CD1c-positive myeloid dendritic cell (primary cell): ENCODE results near the gene RLN3.

Source experiments
- DNase-seq: peaks from one replicate; pipeline ENCODE4 v3.0.0-alpha.2; 2016; ENCODE audit errors: extremely low spot score

The RLN3 gene

DNA sequence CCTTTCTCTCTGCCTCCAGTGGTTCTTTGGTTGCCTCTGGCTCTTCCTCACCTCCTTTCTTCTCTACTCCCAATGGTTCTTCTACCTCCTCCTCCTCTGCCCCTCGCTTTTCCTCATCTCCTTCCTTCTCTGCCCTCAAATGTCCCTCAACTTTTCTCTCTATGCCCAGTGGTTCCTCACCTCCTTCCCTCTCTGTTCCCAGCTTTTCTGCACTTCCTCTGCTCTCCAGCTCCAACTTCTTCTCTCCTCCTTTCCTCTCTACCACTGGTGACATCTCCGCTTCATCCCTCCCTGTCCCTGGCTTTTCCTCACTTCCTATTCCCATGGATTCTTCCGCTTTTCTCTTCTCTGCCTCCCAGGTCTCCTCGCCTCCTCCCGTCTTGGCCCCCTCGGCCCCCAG lies 26.2 kb downstream of the RLN3 start:
- no peak for DNase-seq

- no peak for DNase-seq
Observed at GRCh38 chr19:14054721-14055120, 26.8 kb downstream of the RLN3 start.

DNA sequence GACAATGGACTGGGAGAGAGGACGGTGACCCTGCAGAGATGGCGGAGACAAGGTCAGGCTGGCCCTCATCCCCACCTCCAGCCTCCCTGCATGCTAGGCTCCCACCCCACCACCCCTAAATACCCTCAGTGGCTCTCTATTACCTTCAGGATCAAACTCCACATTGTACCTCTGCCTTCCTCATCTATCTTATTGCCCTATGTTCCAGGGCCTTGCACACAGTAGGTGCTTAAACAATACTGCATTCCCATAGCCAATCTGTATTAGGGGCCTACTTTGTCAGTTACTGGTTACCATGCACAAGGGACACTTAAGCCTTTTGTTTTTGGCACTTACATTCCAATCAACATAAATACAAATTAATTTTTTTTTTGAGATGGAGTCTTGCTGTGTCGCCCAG lies 27.4 kb downstream of the RLN3 start:
- DNase-seq: no peak

DNA sequence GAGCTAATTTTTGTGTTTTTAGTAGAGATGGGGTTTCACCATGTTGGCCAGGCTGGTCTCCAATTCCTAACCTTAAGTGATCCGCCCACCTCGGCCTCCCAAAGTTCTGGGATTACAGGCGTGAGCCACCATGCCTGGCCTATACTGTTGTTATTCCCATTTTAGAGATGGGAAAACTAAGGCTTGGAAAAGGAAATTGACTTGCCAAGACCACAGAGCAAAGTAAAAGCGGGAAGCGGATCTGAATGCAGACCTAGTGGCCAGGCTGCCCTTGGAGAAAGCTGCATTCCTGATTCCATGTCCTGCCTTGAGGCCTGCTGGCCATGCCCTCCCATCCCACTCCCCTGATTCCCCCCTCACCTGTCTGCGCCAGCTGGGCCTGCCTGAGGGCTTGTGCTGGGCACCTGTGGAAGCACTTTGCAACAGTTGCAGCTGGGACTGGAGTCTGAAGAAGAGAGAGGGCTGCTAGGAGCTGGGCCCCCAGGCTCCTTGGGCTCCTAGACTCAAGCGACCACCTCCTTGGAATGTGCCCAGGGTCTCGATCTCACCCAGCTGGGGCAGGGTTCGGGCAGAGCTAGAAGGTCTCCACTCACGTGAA lies 28.2 kb downstream of the RLN3 start:
- DNase-seq: no peak

DNA sequence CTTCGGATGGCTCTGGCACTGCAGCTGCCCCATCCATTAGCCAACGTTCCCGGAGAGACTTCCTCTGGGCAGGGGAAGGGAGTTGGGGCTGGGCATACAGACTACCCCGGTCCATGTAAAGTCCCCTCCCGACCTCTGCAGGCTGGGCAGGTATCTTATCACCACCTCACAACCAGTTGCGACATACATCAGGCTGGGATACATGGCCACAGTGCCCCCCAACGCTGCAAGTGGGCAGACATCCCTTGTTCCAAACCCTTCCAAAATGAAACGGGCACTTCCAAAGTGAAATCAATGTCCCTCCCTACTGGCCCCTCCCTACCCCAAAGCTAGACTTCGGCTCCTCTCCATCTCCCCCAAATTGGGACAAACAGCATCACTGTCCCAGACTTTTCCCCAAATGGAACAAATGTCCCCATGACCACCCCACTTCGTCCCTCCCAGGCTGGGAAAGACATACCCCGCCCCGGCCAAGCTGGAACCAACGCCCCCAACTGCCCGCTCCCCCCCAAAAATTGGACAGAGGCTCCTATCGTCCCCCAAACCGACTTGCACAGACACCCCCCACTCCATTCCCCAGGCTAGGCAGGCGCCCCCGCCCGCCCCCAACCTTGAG lies 28.9 kb downstream of the RLN3 start:
- DNase-seq: no peak

DNA sequence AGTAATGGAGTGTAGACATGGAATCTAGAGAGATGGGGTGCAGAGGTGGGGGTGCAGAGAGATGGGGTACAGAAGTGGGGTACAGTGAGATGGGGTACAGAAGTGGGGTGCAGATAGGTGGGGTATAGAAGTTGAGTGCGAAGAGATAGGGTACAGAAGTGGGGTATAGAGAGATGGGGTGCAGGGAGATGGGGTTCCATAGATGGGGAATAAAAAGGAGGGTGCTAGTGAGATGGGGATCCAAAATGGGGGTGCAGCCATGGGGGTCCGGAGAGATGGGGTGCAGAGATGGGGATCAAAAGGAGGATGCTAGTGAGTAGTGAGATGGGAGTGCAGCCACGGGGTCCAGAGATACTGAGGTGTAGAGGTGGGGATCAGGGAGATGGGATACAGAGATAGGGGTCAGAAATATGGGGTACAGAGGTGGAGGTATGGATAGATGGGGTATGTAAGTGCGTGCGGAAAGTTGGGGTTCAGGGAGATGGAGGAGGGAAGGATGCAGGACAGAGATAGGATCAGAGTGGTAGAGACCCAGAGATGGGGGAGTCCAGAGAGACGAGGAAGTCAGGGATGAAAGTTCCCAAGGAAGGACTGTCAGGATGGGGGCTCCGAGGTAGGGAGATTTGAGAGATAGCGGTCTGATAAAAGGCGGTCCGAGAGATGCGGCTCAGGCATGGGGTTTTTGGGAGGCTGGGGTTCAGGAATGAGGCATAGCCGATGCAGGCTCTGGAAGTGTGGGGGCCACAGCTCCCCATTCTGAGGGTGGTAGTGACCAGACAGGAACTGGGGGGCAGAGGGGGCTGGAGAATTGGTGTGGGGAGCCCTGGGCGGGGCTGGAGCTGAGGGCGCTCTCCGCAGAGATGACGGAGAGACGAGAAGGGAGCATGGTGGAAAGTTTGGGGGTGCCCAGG lies 30.5 kb downstream of the RLN3 start:
- DNase-seq: no peak

DNA sequence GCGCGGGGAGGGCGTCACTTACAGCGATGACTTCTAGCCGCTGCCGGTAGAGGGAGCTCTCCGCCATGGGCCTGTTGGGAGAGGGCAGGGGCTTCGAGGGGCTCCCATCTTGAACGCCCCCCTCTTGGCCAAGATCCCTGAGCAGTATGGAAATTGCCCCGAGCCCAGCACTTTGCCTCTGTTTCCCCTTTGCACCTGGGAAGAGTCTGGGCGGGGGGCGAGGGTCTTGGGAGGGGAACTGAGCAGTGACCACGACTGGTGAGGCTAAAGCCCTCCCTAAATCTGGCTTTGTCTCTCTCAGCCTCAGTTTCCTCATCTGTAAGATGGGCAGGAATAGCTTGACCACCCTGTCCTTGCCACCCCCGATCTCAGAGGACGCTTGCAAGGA lies 31.1 kb downstream of the RLN3 start:
- peak; percentile 42 for DNase-seq

DNA sequence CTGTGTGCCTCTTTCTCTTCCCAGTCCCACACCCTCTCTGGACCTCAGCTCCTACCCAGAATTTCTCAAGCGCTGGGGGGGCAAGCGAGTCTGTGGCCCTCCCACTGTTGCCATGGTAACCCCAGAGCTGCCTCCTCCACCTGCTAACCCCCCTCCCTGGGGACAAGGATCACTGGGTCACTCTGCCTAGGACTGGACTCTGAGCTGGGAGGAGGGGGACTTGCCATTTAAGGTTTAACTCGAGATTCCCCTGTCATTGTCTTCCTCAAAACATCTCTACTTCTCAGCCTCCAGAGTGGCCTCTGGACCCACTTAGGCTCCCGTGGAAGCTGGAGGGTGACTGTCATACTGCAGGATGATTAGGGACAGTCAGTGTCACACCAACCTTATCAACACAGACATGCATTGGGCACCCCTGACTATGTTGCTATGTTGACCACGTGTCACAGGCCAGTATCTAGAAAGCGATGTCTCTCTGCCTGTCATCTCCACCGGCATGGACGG lies 31.8 kb downstream of the RLN3 start:
- DNase-seq: no peak

GRCh38 chr19:14061081-14061749 lies 33.3 kb downstream of the RLN3 start:
- no peak for DNase-seq

DNA sequence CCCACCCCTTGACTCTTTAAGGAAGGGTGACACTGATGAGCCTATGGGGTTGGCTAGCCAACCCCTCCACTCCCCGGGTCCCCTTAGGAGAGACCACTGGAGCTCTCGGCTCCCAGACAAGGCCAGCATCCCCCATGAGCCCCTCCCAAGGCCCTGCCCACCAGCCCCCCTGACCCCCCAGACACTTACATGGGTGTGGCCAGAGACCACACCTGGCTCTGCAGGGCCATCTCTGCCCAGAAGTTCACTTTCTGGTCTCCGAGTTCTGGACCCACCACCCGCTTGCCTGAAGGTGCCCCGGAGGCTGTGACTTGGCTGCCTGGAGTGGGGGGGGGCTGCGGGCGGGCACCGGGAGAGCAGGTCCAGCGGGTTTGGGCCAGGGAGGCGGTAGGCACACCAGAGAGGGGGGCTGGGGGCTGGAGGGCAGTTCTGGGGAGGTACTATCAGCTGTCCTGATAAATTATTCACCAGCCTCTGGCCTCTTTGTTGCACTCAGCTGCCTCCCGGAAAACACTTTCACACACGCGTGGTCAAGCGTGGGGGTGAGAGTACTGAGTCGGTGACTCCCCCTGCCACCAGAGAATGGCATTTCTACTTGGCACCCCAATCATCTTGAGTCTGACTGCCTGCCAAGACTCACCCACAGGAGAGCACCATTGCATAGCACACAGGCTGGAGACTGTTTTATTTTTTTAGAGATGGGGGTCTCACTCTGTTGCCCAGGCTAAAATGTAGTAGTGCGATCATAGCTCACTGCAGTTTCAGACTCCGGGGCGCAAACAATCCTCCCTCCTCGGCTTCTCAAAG lies 34.0 kb downstream of the RLN3 start, which contains the start of gene PALM3:
Gene PALM3, minus strand, starts transcription at position 326 of the 807 bp plus-strand sequence. Its CDS starts 96 bp downstream, at position 230.
- DNase-seq: no peak

- DNase-seq: no peak
Observed at GRCh38 chr19:14062558-14062855, 34.6 kb downstream of the RLN3 start.

DNA sequence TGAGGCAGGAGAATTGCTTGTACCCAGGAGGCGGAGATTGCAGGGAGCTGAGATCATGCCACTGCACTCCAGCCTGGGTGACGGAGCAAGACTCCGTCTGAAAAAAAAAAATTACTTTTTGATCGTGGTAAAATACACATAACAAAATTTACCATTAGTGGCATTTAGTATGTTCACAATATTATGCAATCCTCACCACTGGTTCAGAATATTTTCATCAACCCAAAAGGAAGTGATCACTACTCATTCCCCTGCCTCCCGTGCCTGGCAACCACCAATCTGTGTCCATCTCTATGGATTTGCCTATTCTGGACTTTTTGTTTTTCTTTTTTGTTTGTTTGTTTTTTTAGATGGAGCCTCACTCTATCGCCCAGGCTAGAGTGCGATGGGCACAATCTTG lies 35.2 kb downstream of the RLN3 start:
- DNase-seq: peak; percentile 46

DNA sequence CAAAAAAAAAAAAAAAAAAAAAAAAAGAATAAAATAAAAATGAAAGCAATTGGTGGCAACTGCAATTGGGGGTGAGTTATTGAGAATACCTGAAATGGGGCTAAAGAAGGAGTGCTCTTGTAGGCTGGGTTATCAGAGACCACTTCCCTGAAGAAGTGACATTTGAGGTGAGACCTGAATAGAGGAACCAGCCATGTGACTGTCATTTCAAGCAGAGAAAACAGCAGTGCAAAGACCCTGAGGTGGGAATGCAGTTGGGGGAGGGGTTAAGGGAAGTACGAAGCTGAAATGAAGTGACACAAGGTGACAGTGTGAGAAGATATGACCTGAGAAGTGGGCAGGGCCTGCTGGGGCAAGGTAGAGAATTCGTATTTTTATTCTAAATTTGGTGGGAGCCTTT lies 38.2 kb downstream of the RLN3 start:
- DNase-seq: no peak

DNA sequence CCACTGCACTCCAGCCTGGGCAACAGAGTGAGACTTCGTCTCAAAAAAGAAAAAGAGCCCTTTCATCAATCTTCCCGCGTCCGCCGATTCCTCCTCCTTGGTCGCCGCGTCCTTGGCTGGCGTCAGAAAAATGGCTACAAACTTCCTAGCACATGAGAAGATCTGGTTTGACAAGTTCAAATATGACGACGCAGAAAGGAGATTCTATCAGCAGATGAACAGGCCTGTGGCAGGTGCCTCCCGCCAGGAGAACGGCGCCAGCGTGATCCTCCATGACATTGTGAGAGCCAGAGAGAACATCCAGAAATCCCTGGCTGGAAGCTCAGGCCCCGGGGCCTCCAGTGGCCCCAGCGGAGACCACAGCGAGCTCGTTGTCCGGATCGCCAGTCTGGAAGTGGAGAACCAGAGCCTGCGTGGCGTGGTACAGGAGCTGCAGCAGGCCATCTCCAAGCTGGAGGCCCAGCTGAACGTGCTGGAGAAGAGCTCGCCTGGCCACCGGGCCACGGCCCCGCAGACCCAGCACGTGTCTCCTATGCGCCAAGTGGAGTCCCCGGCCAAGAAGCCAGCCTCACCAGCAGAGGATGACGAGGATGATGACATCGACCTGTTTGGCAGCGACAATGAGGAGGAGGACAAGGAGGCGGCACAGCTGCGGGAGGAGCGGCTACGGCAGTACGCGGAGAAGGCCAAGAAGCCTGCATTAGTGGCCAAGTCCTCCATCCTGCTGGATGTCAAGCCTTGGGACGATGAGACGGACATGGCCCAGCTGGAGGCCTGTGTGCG lies 42.5 kb downstream of the RLN3 start:
- no peak for DNase-seq

GRCh38 chr19:14072535-14073260 lies 44.8 kb downstream of the RLN3 start, which contains the start of gene MISP3:
TSS of gene MISP3 (plus strand) at chr19:14072786. CDS start at chr19:14073310, 524 bp downstream.
- peak; percentile 33 for DNase-seq

- peak; percentile 88 for DNase-seq
Observed at GRCh38 chr19:14073261-14073924, 45.4 kb downstream of the RLN3 start.

DNA sequence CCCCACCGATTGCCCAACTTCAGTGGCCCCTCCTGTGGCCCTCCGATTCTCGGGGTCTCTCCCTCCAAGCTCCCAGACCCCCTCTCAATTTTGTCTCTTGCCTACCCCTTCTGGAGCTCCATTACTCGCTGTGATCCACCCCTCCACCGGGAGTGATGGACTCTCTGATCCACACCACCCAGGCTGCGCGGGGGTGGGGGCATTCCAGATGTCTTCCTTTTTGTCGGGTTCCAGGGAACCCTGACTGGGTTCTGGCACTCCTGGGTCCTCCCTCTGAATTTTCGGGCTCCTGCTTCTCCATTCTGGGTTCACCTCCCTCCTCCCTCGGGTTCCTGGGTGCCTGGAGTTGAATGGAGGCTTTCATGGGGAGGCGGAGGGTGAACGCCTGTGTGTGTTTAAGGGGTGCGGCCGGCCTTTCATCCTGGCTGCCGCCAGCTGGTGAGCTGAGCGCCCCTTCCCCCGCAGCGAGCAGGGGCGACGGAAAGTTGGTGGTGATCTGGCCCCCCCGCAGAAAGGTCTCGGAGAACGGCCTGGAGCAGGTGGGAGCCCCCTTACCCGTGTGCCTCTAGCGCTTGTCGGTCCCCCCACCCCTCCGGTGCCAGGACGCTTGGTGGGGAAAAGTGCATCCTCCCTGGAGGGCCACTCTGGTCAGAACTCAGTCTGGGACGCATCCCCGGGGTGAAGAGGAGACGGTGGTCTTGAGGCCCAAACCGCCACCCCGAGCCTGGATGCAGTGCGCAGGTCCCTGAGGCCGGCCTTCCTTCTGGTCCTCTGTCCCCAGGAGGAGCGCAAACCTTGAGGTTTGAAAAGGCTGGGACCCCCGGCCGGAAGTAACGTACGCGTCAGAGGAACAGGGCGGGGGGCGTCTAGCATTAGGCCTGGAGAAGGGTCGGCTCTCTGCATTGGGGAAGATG lies 46.2 kb downstream of the RLN3 start:
- peak; percentile 63 for DNase-seq

DNA sequence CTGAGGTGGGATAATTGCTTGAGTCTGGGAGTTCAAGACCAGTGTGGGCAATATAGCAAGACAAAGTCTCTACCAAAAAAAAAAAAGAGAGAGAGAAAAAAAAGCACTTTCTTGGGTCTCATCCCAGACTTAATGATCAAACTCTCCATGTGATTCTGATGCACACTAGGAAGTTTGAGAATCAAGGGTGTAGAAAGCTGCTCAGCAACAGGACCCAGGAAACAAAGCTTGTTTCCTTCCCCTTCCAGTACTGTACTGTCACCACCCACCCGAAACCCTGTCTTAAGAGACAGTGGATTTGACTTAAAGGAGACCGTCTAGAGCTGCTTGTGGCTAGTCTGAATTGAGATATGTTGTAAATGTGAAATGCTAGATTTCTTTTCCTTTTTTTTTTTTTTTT lies 50.5 kb downstream of the RLN3 start:
- peak; percentile 76 for DNase-seq
